GM13977 (cell line): ENCODE data around the gene NANS.

Experiments
- DNase-seq: peaks from one replicate; pipeline ENCODE4 v3.0.0; 2012; ENCODE audit warnings: low spot score
- in situ Hi-C: fragments of 300-500 bp; cut with MboI; formaldehyde crosslinking; loops from one replicate; pipeline ENCODE4 v1.12.0; 2022; ENCODE audit warnings: low sequenced_read_pairs, low pct_unique_long_range_greater_than_20kb, mixed read lengths, inconsistent platforms; ENCODE audit not compliant: unreplicated experiment
- TF ChIP-seq, protein P1 (sequence below): IDR thresholded peaks from 2 replicates; pipeline ENCODE4 v1.5.1; 2012; ENCODE audit warnings: mild to moderate bottlenecking, control low read depth; ENCODE audit not compliant: insufficient read depth; ENCODE audit errors: extremely low read depth, missing control alignments

The NANS gene

DNA sequence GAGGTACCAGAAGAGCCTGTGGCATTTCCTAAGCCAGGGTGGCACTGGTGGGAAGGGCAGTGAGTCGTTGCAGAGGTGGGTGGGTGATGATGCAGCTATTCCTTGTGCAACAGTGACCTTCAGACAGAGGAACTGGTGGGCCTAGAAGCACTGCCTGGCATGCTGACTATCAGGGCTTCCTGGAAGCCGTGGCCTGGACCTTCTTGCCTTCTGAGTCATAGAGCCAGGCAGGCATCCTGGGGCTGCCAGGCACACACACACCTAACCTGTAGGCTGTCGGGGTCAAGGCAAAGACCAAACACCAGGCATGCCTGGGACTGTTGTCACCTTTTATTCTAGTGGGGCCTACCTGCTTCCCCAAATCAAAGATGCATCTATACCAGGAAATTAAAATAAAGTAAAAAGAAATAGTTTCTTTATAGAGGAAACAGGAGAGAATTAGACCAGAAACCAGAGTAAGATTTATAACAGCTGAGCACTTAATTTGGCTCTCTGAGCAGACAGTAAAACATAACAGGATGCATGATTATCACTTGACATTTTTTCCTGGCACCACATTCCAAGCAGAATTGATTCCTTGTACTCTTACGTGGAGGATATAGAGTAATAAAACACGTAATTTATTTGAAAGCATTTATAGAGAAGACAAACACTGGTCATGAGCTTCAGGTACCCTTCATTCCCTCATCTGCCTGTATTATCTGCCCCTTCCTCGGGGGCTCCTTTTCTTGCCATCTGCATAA, 25.1 kb downstream of the NANS start:
- DNase-seq = no peak
- TF ChIP-seq, protein P1, sequence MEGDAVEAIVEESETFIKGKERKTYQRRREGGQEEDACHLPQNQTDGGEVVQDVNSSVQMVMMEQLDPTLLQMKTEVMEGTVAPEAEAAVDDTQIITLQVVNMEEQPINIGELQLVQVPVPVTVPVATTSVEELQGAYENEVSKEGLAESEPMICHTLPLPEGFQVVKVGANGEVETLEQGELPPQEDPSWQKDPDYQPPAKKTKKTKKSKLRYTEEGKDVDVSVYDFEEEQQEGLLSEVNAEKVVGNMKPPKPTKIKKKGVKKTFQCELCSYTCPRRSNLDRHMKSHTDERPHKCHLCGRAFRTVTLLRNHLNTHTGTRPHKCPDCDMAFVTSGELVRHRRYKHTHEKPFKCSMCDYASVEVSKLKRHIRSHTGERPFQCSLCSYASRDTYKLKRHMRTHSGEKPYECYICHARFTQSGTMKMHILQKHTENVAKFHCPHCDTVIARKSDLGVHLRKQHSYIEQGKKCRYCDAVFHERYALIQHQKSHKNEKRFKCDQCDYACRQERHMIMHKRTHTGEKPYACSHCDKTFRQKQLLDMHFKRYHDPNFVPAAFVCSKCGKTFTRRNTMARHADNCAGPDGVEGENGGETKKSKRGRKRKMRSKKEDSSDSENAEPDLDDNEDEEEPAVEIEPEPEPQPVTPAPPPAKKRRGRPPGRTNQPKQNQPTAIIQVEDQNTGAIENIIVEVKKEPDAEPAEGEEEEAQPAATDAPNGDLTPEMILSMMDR = no peak
- in situ Hi-C loops = no loop called here

DNA sequence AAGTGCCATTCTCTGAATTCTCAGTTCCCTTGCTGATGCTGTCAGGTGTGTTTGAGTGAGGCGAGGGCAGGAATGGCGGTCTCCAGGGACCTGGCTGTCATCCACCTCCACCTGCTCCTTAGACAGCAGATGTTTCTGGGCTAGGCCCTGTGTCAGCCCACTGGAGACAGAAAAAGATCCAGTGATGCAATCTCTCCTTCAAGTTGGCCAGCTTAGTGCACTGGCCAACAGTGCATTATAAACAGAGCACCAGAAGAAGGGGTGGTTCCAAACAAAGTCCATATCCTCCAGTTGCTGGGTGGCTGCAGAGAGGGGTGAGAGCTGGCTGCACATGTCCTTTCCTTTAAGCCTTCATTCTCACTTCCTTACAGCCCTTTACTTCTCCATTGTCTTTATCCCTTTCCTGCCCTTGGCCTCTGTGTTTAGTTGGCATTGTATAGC, 26.5 kb downstream of the NANS start:
- in situ Hi-C loops = no loop called here
- TF ChIP-seq, protein P1 = no peak
- DNase-seq = no peak

DNA sequence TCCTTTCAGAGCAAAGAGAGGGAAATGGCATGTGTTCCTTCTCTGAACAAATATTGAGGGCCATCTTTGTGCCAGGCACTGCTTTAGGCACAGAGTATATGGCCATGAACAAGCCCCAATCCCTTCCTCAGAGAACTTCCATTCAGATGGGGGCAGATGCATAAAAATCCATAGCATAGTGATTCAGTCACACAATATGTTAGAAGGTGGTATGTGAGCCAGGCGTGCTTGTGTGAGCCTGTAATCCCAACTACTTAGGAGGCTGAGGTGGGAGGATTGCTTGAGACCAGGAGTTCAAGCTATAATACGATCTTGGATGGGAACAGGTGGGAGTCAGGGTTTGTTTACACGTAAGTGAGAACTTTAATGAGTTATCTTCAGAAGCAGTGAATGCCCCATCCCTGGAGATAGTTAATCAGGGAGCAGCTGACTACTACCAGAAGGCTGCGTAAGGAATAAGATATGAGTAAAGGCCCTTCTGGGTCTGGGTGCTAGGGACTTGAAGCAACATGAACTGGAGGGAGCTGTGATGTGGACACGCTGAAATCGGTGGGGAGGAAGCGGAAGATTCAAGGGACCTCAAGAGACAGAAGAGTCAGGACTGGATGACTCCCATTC, 27.1 kb downstream of the NANS start:
- DNase-seq = no peak
- in situ Hi-C loops = no loop called here
- TF ChIP-seq, protein P1 = no peak

DNA sequence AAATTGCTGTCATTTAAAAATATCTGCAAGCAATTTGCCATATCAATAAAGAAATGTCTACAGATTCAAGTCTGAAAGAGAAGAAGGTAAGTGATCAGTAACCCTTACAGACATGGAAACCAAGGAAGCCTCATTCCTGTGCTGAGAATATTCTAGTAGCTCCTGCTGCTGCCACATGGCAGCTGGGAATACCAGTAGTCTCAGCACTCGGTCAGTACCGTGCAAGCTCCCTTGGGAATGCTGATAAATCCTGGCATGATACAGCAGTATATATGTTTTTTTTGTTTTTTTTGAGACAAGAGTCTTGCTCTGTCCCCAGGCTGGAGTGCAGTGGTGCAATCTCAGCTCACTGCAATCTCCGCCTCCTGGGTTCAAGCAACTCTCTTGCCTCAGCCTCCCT, 27.9 kb downstream of the NANS start:
- no peak for DNase-seq
- in situ Hi-C loops = no loop called here
- TF ChIP-seq, protein P1 = no peak

DNA sequence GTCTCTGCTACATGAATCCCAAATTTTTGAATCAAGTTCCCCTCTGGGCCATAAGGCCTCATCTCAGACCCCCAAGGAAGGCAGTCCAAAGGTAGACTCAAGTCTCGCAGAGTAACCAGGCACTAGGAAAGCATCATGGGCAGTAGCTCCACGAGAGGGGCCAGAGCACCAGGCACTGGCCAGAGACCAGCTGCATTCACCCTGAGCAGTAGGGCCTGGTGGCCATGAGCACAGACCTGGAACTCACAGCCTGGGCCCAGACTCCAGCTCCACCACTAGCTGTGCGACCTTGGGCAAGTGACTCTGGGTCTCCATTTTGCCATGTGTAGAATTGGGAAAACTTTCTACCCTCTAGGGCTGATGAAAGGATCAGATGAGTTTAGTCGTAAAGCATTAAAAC, 28.5 kb downstream of the NANS start:
- in situ Hi-C loops = no loop called here
- TF ChIP-seq, protein P1 = no peak
- DNase-seq = no peak

DNA sequence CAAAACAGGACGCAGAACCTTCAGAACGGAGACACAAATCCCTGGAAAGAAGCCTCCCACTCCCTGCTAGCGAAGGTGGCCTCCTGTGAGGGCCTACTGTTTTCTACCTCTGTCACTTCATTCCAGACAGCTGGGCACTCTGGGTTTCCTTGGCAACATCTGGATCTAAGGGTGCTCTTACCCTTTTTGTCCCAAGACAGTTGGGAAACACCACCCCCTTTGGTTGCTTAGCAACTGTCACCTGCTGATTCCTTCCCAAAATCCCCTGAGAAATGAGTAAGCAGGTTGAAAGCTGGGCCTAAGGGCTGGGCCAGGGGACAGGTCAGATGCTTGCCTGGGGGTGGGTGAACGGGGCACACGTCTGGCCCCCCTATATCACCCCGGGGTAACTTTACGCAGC, 29.4 kb downstream of the NANS start:
- peak; percentile 46 for DNase-seq
- TF ChIP-seq, protein P1 = no peak
- in situ Hi-C loops = no loop called here
